ENCODE measurements around the gene KNL1.
A peak's percentile ranks its signal among the peaks of the same experiment; 100 is the strongest.

The KNL1 gene

DNA sequence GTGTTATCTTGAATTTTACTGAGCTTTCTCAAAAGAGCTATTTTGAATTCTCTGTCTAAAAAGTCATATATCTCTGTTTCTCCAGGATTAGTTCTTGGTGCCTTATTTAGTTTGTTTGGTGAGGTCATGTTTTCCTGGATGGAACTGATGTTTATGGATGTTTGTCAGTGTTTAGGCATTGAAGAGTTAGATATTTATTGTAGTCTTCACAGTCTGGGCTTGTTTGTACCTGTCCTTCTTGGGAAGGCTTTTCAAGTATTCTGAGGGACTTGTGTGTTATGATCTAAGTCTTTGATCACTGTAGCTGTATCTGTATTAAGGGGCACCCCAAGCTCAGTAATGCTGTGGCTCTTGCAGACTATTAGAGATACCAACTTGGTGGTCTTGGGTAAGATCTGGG is 90.3 kb downstream of the KNL1 start:
- TF ChIP-seq, protein P1, sequence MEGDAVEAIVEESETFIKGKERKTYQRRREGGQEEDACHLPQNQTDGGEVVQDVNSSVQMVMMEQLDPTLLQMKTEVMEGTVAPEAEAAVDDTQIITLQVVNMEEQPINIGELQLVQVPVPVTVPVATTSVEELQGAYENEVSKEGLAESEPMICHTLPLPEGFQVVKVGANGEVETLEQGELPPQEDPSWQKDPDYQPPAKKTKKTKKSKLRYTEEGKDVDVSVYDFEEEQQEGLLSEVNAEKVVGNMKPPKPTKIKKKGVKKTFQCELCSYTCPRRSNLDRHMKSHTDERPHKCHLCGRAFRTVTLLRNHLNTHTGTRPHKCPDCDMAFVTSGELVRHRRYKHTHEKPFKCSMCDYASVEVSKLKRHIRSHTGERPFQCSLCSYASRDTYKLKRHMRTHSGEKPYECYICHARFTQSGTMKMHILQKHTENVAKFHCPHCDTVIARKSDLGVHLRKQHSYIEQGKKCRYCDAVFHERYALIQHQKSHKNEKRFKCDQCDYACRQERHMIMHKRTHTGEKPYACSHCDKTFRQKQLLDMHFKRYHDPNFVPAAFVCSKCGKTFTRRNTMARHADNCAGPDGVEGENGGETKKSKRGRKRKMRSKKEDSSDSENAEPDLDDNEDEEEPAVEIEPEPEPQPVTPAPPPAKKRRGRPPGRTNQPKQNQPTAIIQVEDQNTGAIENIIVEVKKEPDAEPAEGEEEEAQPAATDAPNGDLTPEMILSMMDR (IDR thresholded peaks at IDR 0.05; ENCODE audit: control insufficient read depth, insufficient read depth, low read depth, low read length, missing control alignments), result no peak
- DNase-seq (ENCODE audit: low read depth), result no peak
- no peak overlapping the region for H3K4me3 ChIP-seq (ENCODE audit: control insufficient read depth, low read depth, low read length)

DNA sequence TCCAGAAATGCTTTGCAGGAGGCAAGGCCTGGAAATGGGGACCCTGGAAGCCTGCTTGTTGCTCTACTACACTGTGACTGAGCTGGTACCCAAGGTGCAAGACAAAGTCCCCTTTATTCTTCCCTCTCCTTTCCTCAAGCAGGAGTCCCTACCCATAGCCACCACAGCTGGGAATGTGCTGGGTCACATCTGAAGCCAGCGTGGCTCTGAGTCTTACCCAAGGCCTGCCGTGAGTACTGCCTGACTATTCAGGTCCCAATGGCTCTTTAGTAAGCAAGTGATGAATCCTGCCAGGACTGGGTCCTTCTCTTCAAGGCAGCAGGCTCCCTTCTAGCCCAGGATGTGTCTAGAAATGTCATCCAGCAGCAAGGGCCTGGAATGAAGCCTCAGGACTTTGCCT is 91.3 kb downstream of the KNL1 start:
- no peak overlapping the region for H3K4me3 ChIP-seq (ENCODE audit: control insufficient read depth, low read depth, low read length)
- DNase-seq (ENCODE audit: low read depth), result no peak
- TF ChIP-seq, protein P1 (IDR thresholded peaks at IDR 0.05; ENCODE audit: control insufficient read depth, insufficient read depth, low read depth, low read length, missing control alignments), result no peak

GRCh38 chr15:40688932-40689799 is 95.1 kb downstream of the KNL1 start:
- no peak for DNase-seq (ENCODE audit: low read depth)
- no peak overlapping the region for H3K4me3 ChIP-seq (ENCODE audit: control insufficient read depth, low read depth, low read length)
- TF ChIP-seq, protein P1 (IDR thresholded peaks at IDR 0.05; ENCODE audit: control insufficient read depth, insufficient read depth, low read depth, low read length, missing control alignments), result no peak

- no peak overlapping the region for H3K4me3 ChIP-seq (ENCODE audit: control insufficient read depth, low read depth, low read length)
- TF ChIP-seq, protein P1 (IDR thresholded peaks at IDR 0.05; ENCODE audit: control insufficient read depth, insufficient read depth, low read depth, low read length, missing control alignments), result no peak
- DNase-seq (ENCODE audit: low read depth), result no peak
Observed at GRCh38 chr15:40691737-40692136, 97.7 kb downstream of the KNL1 start.

DNA sequence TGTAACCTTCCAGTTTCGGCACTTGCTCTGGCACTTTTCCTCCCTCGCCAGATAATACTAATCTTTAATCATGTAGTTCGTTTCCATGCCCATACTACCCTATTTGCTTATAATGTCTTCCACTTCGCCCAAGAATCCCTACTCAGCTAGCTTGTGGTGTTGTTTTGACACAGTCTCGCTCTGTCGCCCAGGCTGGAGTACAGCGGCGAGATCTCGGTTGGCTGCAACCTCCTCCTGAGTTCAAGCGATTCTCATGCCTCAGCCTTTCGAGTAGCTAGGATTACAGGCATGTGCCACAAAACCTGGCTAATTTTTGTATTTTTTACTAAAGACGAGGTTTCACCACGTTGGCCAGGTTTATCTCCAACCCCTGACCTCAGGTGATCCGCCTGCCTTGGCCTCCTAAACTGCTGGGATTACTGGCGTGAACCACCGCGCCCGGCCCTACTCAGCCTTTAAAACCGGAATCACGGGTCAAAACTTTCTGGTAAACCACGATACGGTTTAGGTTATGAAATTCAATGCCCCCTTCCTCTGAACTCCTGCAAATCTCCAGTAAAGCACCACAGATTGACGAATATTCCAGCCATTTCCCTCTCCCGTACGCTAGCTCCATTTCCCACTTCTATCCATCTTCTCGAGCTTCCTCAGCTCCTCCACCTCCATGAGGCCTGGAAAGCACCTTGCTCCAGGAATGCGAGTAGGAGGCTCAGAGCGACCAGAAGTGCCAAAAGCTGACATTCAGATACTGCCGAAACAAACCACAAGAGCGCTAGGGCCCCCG is 100.0 kb downstream of the KNL1 start:
- TF ChIP-seq, protein P1 (IDR thresholded peaks at IDR 0.05; ENCODE audit: control insufficient read depth, insufficient read depth, low read depth, low read length, missing control alignments), result no peak
- H3K4me3 ChIP-seq (ENCODE audit: control insufficient read depth, low read depth, low read length), result peak overlapping the region; percentile 99
- no peak for DNase-seq (ENCODE audit: low read depth)

DNA sequence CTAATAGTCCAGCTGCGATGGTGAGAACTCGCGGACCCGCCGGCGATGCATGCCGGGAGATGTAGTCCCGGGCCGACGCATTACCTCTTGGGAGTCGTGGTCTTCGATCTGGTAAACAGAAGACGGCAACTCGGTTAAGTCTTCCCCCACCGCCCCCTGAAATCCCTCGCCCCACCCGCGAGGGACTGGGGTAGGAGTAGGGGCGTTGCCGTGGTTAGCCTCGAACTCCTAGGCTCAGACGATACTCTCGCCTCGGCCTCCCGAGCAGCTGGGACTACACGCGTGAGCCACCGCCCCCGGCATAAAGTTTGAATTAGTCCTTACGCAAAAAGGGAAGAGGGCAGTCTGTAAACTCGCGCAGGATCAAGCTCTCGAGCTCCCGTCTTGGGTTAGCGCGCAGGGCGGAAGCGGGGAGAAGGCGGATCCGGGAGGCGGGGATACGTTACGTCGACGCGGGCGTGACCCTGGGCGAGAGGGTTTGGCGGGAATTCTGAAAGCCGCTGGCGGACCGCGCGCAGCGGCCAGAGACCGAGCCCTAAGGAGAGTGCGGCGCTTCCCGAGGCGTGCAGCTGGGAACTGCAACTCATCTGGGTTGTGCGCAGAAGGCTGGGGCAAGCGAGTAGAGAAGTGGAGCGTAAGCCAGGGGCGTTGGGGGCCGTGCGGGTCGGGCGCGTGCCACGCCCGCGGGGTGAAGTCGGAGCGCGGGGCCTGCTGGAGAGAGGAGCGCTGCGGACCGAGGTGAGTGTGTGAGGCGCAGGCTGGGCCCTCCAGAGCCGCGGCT is 100.8 kb downstream of the KNL1 start, which contains the start of gene RAD51:
Gene RAD51 (plus strand): TSS at position 487 of the 781 bp plus-strand sequence. CDS start 3,585 bp downstream, outside the sequence.
- TF ChIP-seq, protein P1 (IDR thresholded peaks at IDR 0.05; ENCODE audit: control insufficient read depth, insufficient read depth, low read depth, low read length, missing control alignments), result no peak
- peak; percentile 68 for DNase-seq (ENCODE audit: low read depth)
- peak within 1 kb of the TSS; percentile 99 for H3K4me3 ChIP-seq (ENCODE audit: control insufficient read depth, low read depth, low read length)
